ENCODE results near the gene ARSG.

ARSG gene

DNA sequence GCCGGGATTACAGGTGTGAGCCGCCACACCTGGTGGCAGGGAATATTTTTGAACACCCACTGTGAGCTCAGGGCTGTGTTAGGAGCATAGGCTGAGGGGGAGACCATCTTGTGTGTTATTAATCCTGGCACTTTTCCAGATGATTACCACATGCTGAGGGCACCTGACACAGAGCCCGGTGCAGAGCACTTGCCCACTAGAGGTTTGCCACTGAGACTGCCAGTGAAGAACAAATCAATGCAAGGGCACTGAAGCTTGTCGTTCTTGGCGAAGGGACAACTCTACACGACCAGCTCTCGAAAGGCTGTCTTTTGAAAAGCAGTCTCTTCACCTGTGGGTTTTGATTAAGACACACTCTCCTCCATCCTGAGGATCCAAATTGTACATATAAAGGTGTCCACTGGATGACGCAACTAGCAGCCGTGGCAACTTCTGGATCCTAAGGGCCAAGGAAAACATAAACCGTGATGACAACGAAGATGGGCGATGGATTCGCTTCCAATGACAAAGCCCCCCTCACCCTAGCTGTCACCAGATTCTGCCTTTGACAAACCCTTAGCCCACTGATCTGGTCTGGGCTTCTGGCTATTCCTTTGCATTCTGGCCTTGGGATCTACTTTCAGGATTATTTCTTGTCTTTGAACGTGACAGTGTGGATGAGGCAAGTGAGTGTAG, 137.3 kb downstream of the ARSG start:
- DNase-seq (ENCODE audit: low read depth) = no peak
- no peak overlapping the region for H3K4me3 ChIP-seq (ENCODE audit: low read length)
- TF ChIP-seq, protein P1, sequence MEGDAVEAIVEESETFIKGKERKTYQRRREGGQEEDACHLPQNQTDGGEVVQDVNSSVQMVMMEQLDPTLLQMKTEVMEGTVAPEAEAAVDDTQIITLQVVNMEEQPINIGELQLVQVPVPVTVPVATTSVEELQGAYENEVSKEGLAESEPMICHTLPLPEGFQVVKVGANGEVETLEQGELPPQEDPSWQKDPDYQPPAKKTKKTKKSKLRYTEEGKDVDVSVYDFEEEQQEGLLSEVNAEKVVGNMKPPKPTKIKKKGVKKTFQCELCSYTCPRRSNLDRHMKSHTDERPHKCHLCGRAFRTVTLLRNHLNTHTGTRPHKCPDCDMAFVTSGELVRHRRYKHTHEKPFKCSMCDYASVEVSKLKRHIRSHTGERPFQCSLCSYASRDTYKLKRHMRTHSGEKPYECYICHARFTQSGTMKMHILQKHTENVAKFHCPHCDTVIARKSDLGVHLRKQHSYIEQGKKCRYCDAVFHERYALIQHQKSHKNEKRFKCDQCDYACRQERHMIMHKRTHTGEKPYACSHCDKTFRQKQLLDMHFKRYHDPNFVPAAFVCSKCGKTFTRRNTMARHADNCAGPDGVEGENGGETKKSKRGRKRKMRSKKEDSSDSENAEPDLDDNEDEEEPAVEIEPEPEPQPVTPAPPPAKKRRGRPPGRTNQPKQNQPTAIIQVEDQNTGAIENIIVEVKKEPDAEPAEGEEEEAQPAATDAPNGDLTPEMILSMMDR (conservative IDR thresholded peaks at IDR 0.05; ENCODE audit: low read length) = no peak

DNA sequence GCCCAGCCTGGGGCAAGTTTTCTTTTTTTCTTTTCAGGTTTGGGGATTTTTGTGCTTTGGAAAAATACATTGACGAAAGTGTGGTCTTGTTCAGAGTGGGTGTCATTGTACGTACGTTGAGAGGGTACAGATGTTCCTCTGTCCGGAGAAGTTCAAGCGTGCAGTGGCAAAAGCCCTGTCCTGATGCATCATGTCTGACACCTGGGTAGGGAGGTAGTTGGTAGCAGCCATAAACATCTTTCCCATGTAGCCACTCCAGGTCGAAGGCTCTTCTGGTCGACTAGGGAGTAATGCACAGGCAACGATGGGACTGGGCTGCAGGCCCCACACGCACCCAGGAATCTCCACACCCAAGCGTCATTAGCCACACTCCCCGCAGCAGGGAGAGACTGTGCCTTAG, 138.6 kb downstream of the ARSG start:
- DNase-seq (ENCODE audit: low read depth) = no peak
- H3K4me3 ChIP-seq (ENCODE audit: low read length) = no peak overlapping the region
- TF ChIP-seq, protein P1 (conservative IDR thresholded peaks at IDR 0.05; ENCODE audit: low read length) = no peak

DNA sequence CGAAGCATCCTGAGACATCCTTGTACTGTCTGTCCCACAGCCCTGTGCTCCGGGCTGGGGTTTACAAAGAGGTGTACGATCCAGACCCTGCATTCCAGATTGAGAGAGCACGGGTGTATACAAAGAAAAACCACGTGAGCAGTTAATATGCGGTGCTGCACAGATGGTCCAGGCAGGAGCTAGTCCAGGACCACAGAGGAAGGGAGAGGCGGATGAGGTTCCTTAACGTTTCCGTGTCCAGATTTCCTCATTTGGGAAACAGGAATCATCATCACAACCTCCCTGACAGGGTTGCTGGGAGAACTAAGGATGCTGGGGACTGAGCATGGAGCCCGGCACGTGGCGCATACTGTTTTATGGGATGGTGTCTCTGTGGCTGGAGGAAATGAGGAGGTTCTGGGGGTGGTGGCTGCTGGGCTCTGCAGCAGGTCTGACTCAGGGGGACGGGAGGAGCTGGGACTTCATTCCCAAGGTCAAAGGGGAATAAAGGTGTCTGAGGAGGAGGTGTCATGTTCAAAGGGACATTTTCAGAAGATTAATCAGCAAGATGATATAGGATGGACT, 139.8 kb downstream of the ARSG start:
- H3K4me3 ChIP-seq (ENCODE audit: low read length) = no peak overlapping the region
- DNase-seq (ENCODE audit: low read depth) = no peak
- TF ChIP-seq, protein P1 (conservative IDR thresholded peaks at IDR 0.05; ENCODE audit: low read length) = no peak

DNA sequence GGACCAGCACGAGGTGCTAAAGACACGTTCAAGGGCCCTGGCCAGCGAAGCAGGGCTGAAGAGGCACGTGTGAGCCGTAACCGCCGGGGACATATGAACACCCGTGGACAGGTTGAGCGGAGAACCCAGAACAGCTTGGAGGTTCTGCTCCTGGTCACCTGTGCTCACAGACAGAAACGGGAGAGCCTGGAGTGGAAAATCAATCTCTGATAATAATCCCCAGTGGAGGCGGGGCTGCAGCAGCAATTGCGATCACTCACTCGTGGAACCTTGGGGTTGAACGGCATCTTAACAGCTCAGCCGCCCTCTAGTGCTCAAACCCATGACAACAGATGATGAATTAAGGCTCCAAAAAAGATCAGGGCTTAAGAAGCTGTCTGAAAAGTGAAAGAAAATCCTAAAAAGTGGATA, 140.4 kb downstream of the ARSG start:
- TF ChIP-seq, protein P1 (conservative IDR thresholded peaks at IDR 0.05; ENCODE audit: low read length) = peak; percentile 29
- no peak for DNase-seq (ENCODE audit: low read depth)
- H3K4me3 ChIP-seq (ENCODE audit: low read length) = no peak overlapping the region

DNA sequence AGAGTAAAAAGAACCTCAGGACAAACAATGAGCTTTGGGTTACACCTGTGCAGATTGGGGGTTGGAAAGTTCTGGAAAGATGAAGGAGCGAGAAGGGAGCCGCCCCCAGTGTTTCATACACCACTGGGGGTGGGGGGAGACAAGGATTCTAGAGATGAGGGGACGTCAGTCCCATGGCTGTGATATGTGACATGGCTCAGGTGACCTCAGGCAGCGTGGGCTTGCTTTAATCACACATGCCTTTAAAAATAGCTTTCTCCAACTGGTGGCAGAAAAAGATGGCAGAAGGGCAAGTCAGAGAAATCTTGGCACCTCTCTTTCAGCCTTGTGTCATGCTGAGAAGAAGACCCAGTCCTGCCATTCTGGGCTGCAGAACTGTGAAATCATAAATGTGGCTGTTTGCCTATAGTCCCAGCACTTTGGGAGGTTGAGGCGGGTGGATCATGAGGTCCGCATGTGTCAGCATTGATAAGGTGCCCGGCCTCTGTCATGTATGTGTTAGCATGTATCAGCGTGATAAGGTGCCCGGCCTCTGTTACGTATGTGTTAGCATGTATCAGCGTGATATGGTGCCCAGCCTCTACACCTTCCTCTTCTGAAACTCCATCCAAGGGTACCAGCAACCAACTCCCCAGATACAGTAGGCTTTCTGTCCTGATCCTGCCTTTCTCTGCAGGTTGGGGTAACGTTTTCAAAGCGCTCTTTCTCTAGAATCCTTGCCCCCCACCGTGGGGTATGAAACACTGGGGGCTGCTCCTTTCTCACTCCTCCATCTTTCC, 141.0 kb downstream of the ARSG start:
- no peak for DNase-seq (ENCODE audit: low read depth)
- TF ChIP-seq, protein P1 (conservative IDR thresholded peaks at IDR 0.05; ENCODE audit: low read length) = no peak
- no peak overlapping the region for H3K4me3 ChIP-seq (ENCODE audit: low read length)

DNA sequence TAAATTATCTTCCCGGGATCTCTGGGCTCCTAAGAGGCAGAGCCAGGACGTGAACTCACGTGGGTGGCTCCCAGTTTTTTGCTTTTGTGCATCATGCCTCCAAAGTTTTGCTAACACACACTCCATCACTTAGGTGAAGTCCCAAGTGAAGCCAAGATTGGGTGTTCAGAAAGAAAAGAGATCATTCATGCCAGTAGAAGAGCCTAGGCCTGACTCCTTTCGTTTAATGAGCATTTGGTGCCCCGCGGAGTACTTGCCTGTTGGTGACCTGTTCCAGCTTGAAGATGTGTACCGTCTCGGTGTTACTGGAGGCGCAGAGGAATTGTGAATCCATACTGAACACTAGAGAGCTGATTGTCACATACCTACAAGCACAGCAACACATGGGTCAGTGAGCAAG, 141.9 kb downstream of the ARSG start:
- TF ChIP-seq, protein P1 (conservative IDR thresholded peaks at IDR 0.05; ENCODE audit: low read length) = no peak
- no peak overlapping the region for H3K4me3 ChIP-seq (ENCODE audit: low read length)
- no peak for DNase-seq (ENCODE audit: low read depth)

Measured in AG10803 (cell line).